H9 (cell line): ENCODE data around the gene RGS3. TPM values are rescaled to one million over a fixed set of nuclear protein-coding genes. Genes with fewer than 3 reads are reported as not detected.

ENCODE experiments used
- DNase-seq: peaks from one replicate; pipeline ENCODE4 v3.0.0-alpha.2; 2017
- H2AFZ ChIP-seq: one replicate; pipeline ENCODE4 v1.6.1; 2013; ENCODE audit warnings: mild to moderate bottlenecking, low read length, control low read depth, moderate library complexity
- H2AK5ac ChIP-seq: 2 replicates; pipeline ENCODE4 v1.6.1; 2013; ENCODE audit warnings: low read length, control low read depth, mixed read lengths; ENCODE audit not compliant: insufficient read length
- H2BK120ac ChIP-seq: one replicate; pipeline ENCODE4 v1.6.1; 2013; ENCODE audit warnings: low read depth, mild to moderate bottlenecking, low read length, control low read depth, inconsistent platforms; ENCODE audit not compliant: poor library complexity, severe bottlenecking
- H2BK12ac ChIP-seq: 2 replicates; pipeline ENCODE4 v1.6.1; 2013; ENCODE audit warnings: low read length, control low read depth, mixed read lengths, low read depth; ENCODE audit not compliant: insufficient read length
- H2BK15ac ChIP-seq: 2 replicates; pipeline ENCODE4 v1.6.1; 2013; ENCODE audit warnings: low read depth, low read length, control low read depth
- H2BK20ac ChIP-seq: one replicate; pipeline ENCODE4 v1.6.1; 2013; ENCODE audit warnings: low read depth, mild to moderate bottlenecking, low read length, control low read depth, inconsistent platforms; ENCODE audit not compliant: poor library complexity, severe bottlenecking
- H2BK5ac ChIP-seq: 2 replicates; pipeline ENCODE4 v1.6.1; 2013; ENCODE audit warnings: low read length, control low read depth, mixed read lengths; ENCODE audit not compliant: insufficient read length
- H3K14ac ChIP-seq: 2 replicates; pipeline ENCODE4 v1.6.1; 2013; ENCODE audit warnings: low read length, control low read depth; ENCODE audit not compliant: insufficient read depth
- H3K18ac ChIP-seq: 2 replicates; pipeline ENCODE4 v1.6.1; 2013; ENCODE audit warnings: low read depth, mild to moderate bottlenecking, mixed read lengths, low read length, control low read depth; ENCODE audit not compliant: insufficient read length
- H3K23ac ChIP-seq: 2 replicates; pipeline ENCODE4 v1.6.1; 2013; ENCODE audit warnings: low read length, control low read depth, mixed read lengths, low read depth; ENCODE audit not compliant: insufficient read length
- H3K23me2 ChIP-seq: 2 replicates; pipeline ENCODE4 v1.6.1; 2013; ENCODE audit warnings: low read depth, mild to moderate bottlenecking, mixed read lengths, low read length, control low read depth; ENCODE audit not compliant: insufficient read length, poor library complexity, severe bottlenecking
- H3K27ac ChIP-seq: 2 replicates; pipeline ENCODE4 v1.5.1; 2013; ENCODE audit warnings: low read length, control low read depth, mixed read lengths, low read depth; ENCODE audit not compliant: insufficient read length
- H3K27me3 ChIP-seq: 2 replicates; pipeline ENCODE4 v1.6.1; 2013; ENCODE audit warnings: low read length, control low read depth, inconsistent platforms; ENCODE audit not compliant: insufficient read depth
- H3K4ac ChIP-seq: 2 replicates; pipeline ENCODE4 v1.6.1; 2013; ENCODE audit warnings: low read depth, mild to moderate bottlenecking, control low read depth, inconsistent platforms, low read length, moderate library complexity
- H3K4me1 ChIP-seq: 2 replicates; pipeline ENCODE4 v1.6.1; 2013; ENCODE audit warnings: low read length, control low read depth, inconsistent platforms; ENCODE audit not compliant: insufficient read depth
- H3K4me2 ChIP-seq: 2 replicates; pipeline ENCODE4 v1.6.1; 2013; ENCODE audit warnings: low read length, control low read depth, mixed read lengths; ENCODE audit not compliant: insufficient read length, insufficient read depth
- H3K56ac ChIP-seq: 2 replicates; pipeline ENCODE4 v1.6.1; 2013; ENCODE audit warnings: low read depth, mild to moderate bottlenecking, mixed read lengths, low read length, control low read depth; ENCODE audit not compliant: insufficient read length
- H3K79me1 ChIP-seq: 2 replicates; pipeline ENCODE4 v1.6.1; 2013; ENCODE audit warnings: low read depth, mild to moderate bottlenecking, moderate library complexity, low read length, control low read depth, inconsistent platforms; ENCODE audit not compliant: insufficient read depth, poor library complexity, severe bottlenecking
- H3K79me2 ChIP-seq: 2 replicates; pipeline ENCODE4 v1.6.1; 2013; ENCODE audit warnings: low read length, control low read depth, inconsistent platforms; ENCODE audit not compliant: insufficient read depth
- H3K9ac ChIP-seq: 2 replicates; pipeline ENCODE4 v1.6.1; 2013; ENCODE audit warnings: low read length, control low read depth, mixed read lengths; ENCODE audit not compliant: insufficient read length; ENCODE audit errors: extremely low read depth
- H3K9me3 ChIP-seq: one replicate; pipeline ENCODE4 v1.6.1; 2013; ENCODE audit warnings: low read depth, low read length, inconsistent platforms; ENCODE audit not compliant: control insufficient read depth
- H3T11ph ChIP-seq: one replicate; pipeline ENCODE4 v1.6.1; 2013; ENCODE audit warnings: mild to moderate bottlenecking, low read length, control low read depth, inconsistent platforms
- H4K20me1 ChIP-seq: one replicate; pipeline ENCODE4 v1.6.1; 2013; ENCODE audit not compliant: control insufficient read depth, insufficient read length, insufficient read depth
- H4K5ac ChIP-seq: 2 replicates; pipeline ENCODE4 v1.6.1; 2013; ENCODE audit warnings: low read depth, mild to moderate bottlenecking, mixed read lengths, low read length, control low read depth; ENCODE audit not compliant: insufficient read length
- H4K8ac ChIP-seq: replicated peaks from 2 replicates; pipeline ENCODE4 v1.6.1; 2013; ENCODE audit warnings: low read length, control low read depth, mixed read lengths, low read depth; ENCODE audit not compliant: insufficient read length
- H4K91ac ChIP-seq: 2 replicates; pipeline ENCODE4 v1.6.1; 2013; ENCODE audit warnings: low read depth, mild to moderate bottlenecking, moderate library complexity, mixed read lengths, low read length, control low read depth; ENCODE audit not compliant: insufficient read length
- H3K27ac Mint-ChIP-seq, 3 experiments: 2 replicates in 2 of 3; 3 replicates in 1 of 3; pipeline ENCODE4 v1.8.0; 2020 to 2021; ENCODE audit warnings: mixed read lengths in 3 of 3, mild to moderate bottlenecking in 1 of 3, moderate library complexity in 1 of 3
- H3K27me3 Mint-ChIP-seq: 2 replicates; pipeline ENCODE4 v1.8.0; 2021; ENCODE audit warnings: low read depth, mild to moderate bottlenecking, moderate library complexity, mixed read lengths
- H3K36me3 Mint-ChIP-seq, 3 experiments: 2 replicates in 2 of 3; 3 replicates in 1 of 3; pipeline ENCODE4 v1.8.0; 2020 to 2021; ENCODE audit warnings: low read depth in 3 of 3, mixed read lengths in 3 of 3; ENCODE audit not compliant: insufficient read depth in 1 of 3
- H3K4me1 Mint-ChIP-seq, 2 experiments: 2 replicates each; pipeline ENCODE4 v1.8.0; 2020; ENCODE audit warnings: mixed read lengths in 2 of 2
- H3K4me3 Mint-ChIP-seq, 2 experiments: 2 replicates in 1 of 2; 3 replicates in 1 of 2; pipeline ENCODE4 v1.8.0; 2020 to 2021; ENCODE audit warnings: mild to moderate bottlenecking in 2 of 2, mixed read lengths in 2 of 2, moderate library complexity in 1 of 2
- H3K9me3 Mint-ChIP-seq, 2 experiments: 2 replicates in 1 of 2; 3 replicates in 1 of 2; pipeline ENCODE4 v1.8.0; 2020; ENCODE audit warnings: mild to moderate bottlenecking in 2 of 2, mixed read lengths in 2 of 2, moderate library complexity in 1 of 2
- CTCF ChIP-seq: fragments of 200-600 bp; sonication (generic); conservative IDR thresholded peaks from 3 replicates; pipeline ENCODE4 v1.8.0; 2021; ENCODE audit warnings: antibody characterized with exemption, mild to moderate bottlenecking
- WGBS: extraction: QIAGEN DNeasy Blood & Tissue Kit; methylation state at CpG from one replicate; pipeline ENCODE4 v1.1.7; 2013; ENCODE audit warnings: missing lambda C conversion rate, low lambda C conversion rate, mixed read lengths; ENCODE audit not compliant: insufficient read length; ENCODE audit errors: extremely low coverage; 5-methylcytosine and 5-hydroxymethylcytosine counted together
- total RNA-seq: library from RNA; stranded (reverse); gene quantifications from 2 replicates; pipeline ENCODE4 v1.2.1, GENCODE V29; 2021

Gene RGS3
- total RNA-seq, 1 experiment from 2014 or later, result 13.9 TPM

GRCh38 chr9:113522858-113523257 is 59.3 kb downstream of the RGS3 start:
- Mint-ChIP-seq H3K4me1 (peaks cover 8 to 11% of the 10 kb centered on the region in 2 experiments), H3K36me3 (peaks cover 0 to 11% (median 0%) of the 10 kb centered on the region in 3 experiments; a peak in 1 of 7 replicates)

More at GRCh38 chr9:113522858-113523257, 59.3 kb downstream of the RGS3 start:
- no peak overlapping the region for H2BK12ac ChIP-seq
- no peak overlapping the region for H4K8ac ChIP-seq
- H4K20me1 ChIP-seq, result no peaks in the 10 kb centered on the region
- H3K27me3 ChIP-seq, result no peaks in the 10 kb centered on the region
- H3K9me3 ChIP-seq, result no peaks in the 10 kb centered on the region
- H3K14ac ChIP-seq, result no peak overlapping the region
- H3K27me3 Mint-ChIP-seq, result no peaks in the 10 kb centered on the region
- no peaks in the 10 kb centered on the region for H3K79me2 ChIP-seq
- no peak for TF ChIP-seq CTCF
- no peak overlapping the region for H3K27ac ChIP-seq
- H2BK5ac ChIP-seq, result no peak overlapping the region
- H2AFZ ChIP-seq, result no peak overlapping the region
- H3T11ph ChIP-seq, result no peak overlapping the region
- no peak overlapping the region for H3K56ac ChIP-seq
- no peak overlapping the region for H3K4me3 Mint-ChIP-seq
- H3K4me2 ChIP-seq, result no peak overlapping the region
- H3K27ac Mint-ChIP-seq, result no peak overlapping the region; a peak in 1 of 7 replicates
- no peak for DNase-seq
- no peak overlapping the region for H2BK120ac ChIP-seq
- H2BK15ac ChIP-seq, result no peak overlapping the region
- H3K79me1 ChIP-seq, result no peaks in the 10 kb centered on the region
- H4K91ac ChIP-seq, result no peak overlapping the region
- H2AK5ac ChIP-seq, result no peak overlapping the region
- WGBS, result no CpG with 5 or more reads among the region's 8 CpGs
- no peak overlapping the region for H3K18ac ChIP-seq
- H3K4me1 ChIP-seq, result no peaks in the 10 kb centered on the region
- H4K5ac ChIP-seq, result no peak overlapping the region
- H3K9ac ChIP-seq, result no peak overlapping the region
- no peak overlapping the region for H3K4ac ChIP-seq
- no peaks in the 10 kb centered on the region for H3K9me3 Mint-ChIP-seq
- H2BK20ac ChIP-seq, result no peak overlapping the region
- no peaks in the 10 kb centered on the region for H3K23me2 ChIP-seq
- H3K23ac ChIP-seq, result no peak overlapping the region
